ENCODE results near the gene ASIC3.

Gene ASIC3

DNA sequence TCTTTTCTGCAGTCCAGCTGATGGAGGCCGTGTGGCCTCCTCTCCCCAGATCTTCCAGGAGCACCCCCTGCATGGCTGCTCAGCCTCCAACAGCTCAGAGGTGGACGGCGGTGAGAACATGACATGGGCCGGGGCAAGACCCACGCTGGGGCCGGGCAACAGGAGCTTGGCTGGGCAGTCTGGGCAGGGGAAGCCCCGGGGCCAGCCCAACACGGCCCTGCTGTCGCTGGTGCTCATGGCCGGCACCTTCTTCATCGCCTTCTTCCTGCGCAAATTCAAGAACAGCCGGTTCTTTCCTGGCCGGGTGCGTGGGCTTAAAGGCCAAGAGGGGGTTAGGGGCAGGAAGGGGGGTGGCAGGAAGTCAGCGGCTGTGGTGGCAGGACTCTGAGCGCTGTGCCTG, 25.7 kb downstream of the ASIC3 start:
- H3K4me3 ChIP-seq (ENCODE audit: low read depth, low read length), result no peak overlapping the region
- TF ChIP-seq, protein P1, sequence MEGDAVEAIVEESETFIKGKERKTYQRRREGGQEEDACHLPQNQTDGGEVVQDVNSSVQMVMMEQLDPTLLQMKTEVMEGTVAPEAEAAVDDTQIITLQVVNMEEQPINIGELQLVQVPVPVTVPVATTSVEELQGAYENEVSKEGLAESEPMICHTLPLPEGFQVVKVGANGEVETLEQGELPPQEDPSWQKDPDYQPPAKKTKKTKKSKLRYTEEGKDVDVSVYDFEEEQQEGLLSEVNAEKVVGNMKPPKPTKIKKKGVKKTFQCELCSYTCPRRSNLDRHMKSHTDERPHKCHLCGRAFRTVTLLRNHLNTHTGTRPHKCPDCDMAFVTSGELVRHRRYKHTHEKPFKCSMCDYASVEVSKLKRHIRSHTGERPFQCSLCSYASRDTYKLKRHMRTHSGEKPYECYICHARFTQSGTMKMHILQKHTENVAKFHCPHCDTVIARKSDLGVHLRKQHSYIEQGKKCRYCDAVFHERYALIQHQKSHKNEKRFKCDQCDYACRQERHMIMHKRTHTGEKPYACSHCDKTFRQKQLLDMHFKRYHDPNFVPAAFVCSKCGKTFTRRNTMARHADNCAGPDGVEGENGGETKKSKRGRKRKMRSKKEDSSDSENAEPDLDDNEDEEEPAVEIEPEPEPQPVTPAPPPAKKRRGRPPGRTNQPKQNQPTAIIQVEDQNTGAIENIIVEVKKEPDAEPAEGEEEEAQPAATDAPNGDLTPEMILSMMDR (IDR thresholded peaks at IDR 0.05; ENCODE audit: control insufficient read depth, extremely low read depth, insufficient read depth), result no peak
- no peak for DNase-seq (ENCODE audit: low read depth)

DNA sequence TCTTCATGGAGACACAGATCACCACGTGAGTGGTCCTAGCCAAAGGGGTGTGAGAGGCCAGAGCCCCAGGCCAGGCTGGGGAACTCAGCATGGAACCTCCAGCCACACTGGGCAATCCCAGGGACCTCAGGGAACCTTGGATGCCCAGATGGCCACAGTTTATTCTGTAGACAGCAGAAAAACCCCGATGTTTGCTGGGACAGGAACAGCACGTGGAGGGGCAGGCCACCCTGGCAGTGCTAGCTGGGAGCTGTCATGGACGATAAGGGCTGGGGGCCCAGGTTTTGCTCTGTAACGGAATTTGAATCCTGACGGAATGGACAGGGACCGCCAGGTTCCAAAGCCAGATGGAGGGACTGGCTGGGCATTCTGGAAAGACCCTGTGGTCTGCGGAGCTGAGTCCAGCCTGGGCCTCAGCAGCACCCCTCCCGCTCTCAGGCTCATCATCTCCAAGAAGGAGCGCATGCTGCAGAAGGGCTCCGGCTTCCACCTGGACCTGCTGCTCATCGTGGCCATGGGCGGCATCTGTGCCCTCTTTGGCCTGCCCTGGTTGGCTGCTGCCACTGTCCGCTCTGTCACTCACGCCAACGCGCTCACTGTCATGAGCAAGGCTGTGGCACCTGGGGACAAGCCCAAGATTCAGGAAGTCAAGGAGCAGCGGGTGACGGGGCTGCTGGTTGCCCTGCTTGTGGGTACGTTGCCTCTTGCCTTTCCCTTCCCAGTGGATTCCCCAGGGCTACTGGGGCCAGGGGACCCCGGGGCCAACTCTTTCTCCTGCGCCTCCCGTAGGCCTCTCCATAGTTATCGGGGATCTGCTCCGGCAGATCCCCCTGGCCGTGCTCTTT, 26.7 kb downstream of the ASIC3 start:
- H3K4me3 ChIP-seq (ENCODE audit: low read depth, low read length), result no peak overlapping the region
- TF ChIP-seq, protein P1 (IDR thresholded peaks at IDR 0.05; ENCODE audit: control insufficient read depth, extremely low read depth, insufficient read depth), result no peak
- no peak for DNase-seq (ENCODE audit: low read depth)

DNA sequence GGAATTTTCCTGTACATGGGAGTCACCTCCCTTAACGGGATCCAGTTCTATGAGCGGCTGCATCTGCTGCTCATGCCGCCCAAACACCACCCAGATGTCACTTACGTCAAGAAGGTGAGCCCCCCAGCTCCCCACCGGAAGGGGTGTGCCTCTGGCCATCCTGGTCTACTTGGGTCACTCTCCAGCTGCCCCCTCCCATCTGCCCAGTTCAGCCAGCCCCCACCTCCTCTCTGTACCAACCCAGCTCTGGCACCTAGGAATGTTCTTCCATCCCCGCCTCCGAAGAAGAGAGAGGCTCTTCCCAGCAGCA, 27.3 kb downstream of the ASIC3 start:
- TF ChIP-seq, protein P1 (IDR thresholded peaks at IDR 0.05; ENCODE audit: control insufficient read depth, extremely low read depth, insufficient read depth), result no peak
- H3K4me3 ChIP-seq (ENCODE audit: low read depth, low read length), result no peak overlapping the region
- no peak for DNase-seq (ENCODE audit: low read depth)

DNA sequence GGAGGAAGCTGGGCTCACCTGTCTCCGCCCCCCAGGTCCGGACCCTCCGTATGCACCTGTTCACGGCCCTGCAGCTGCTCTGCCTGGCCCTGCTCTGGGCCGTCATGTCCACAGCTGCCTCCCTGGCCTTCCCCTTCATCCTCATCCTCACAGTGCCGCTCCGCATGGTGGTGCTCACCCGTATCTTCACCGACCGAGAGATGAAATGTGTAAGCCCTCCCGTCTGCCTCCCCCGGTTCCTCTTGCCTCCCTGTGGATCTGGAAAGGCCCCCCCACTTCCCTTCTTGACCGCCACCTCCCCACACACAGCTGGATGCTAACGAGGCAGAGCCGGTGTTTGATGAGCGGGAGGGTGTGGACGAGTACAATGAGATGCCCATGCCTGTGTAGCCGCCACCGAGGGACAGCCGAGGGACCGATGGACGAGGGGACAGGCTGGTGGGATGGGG, 27.7 kb downstream of the ASIC3 start:
- TF ChIP-seq, protein P1 (IDR thresholded peaks at IDR 0.05; ENCODE audit: control insufficient read depth, extremely low read depth, insufficient read depth), result no peak
- H3K4me3 ChIP-seq (ENCODE audit: low read depth, low read length), result no peak overlapping the region
- no peak for DNase-seq (ENCODE audit: low read depth)

DNA sequence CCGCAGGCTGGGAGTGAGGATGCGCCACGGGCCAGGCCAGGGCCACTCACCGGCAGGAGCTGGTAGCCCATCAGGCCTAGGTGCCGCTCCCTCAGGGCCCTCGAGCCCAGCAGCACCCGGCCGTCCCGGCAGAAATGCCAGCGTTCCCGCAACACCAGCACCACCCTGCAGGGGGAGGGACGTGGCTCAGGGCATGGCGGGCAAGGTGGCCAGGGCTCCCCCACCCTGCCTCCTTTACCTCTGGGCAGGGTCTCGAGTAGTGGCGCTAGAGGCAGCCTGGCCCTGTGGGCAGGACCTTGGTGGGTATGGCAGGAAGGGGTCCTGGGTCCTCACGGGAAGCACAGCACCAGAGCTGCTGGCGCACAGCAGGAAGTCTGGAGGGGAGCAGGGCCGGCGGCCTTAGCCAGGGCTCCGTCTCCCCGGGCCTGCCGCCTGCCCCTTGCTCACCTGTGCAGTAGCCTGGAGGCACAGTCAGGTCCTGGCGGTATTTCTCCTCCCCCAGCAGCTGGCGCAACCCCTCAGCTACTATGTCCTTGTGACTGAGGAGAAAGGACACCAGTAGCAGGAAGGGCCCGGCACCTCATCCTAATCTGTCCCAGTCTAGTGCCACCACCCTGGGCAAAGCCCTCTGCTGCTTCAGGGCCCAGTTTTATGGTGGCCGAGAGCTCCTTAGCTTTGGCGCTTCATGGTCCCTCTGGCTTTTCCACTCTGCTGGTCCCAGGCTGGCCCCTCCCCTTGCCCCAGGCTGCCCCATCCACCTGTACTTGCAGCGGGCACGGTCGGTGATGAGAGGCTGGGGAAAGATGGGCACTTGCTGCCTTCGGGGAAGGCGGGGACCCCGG, 28.8 kb downstream of the ASIC3 start:
- DNase-seq (ENCODE audit: low read depth), result no peak
- no peak overlapping the region for H3K4me3 ChIP-seq (ENCODE audit: low read depth, low read length)
- TF ChIP-seq, protein P1 (IDR thresholded peaks at IDR 0.05; ENCODE audit: control insufficient read depth, extremely low read depth, insufficient read depth), result peak; percentile 21; the same call in 1 of the 2 replicates

DNA sequence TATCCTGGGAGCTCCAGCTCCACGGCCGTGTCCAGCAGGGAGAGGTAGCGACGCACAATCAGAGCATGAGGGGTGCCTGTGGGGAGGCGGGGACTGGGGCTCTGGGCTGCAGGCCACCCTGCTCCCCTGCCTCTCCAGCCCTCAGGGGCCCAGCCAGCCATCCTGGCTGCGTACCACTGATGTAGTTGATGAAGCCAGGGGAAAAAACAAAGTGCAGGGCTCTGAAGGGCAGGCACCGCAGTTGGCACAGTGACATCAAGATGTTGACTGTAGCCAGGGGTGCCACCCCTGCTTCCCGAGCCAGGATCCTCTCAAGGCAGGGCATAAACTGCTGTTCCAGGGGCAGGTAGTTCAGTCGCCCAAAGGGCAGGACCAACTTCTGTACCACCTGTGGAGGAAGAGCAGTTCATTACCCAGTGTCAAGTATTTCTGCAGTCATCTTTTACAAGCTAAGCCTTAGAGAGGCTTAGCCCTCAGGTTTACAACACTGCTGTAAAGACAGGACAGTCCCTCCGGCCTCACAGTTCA, 29.4 kb downstream of the ASIC3 start:
- no peak for DNase-seq (ENCODE audit: low read depth)
- TF ChIP-seq, protein P1 (IDR thresholded peaks at IDR 0.05; ENCODE audit: control insufficient read depth, extremely low read depth, insufficient read depth), result no peak
- no peak overlapping the region for H3K4me3 ChIP-seq (ENCODE audit: low read depth, low read length)
